SJCRH30 (cell line): ENCODE data around the gene ATP12A. TPM values are rescaled to one million over a fixed set of nuclear protein-coding genes. Genes with fewer than 3 reads are reported as not detected.
A peak's percentile ranks its signal among the peaks of the same experiment; 100 is the strongest.

ENCODE experiments used
- DNase-seq, 2 experiments: peaks; one replicate each; pipeline ENCODE4 v3.0.0-alpha.2; 2015 to 2020
- H3K27ac ChIP-seq: fragments of 250-450 bp; sonication (Bioruptor Pico); 2 replicates; pipeline ENCODE4 v1.5.1; 2020; ENCODE audit warnings: mild to moderate bottlenecking, moderate library complexity
- H3K27me3 ChIP-seq: fragments of 250-450 bp; sonication (Bioruptor Pico); 2 replicates; pipeline ENCODE4 v1.5.1; 2020; ENCODE audit warnings: mild to moderate bottlenecking, moderate library complexity
- H3K36me3 ChIP-seq: fragments of 250-450 bp; sonication (Bioruptor Pico); 2 replicates; pipeline ENCODE4 v1.5.1; 2020; ENCODE audit warnings: mild to moderate bottlenecking, moderate library complexity
- H3K4me1 ChIP-seq: fragments of 250-450 bp; sonication (Bioruptor Pico); 2 replicates; pipeline ENCODE4 v1.5.1; 2020; ENCODE audit warnings: mild to moderate bottlenecking, moderate library complexity
- H3K4me3 ChIP-seq: fragments of 250-450 bp; sonication (Bioruptor Pico); 2 replicates; pipeline ENCODE4 v1.5.1; 2020; ENCODE audit warnings: mild to moderate bottlenecking, moderate library complexity
- H3K9me3 ChIP-seq: fragments of 250-450 bp; sonication (Bioruptor Pico); replicated peaks from 2 replicates; pipeline ENCODE4 v1.5.1; 2020; ENCODE audit warnings: mild to moderate bottlenecking, moderate library complexity
- total RNA-seq: library from RNA; depleted of rRNA; stranded (reverse); fragments of >200 nt; shearing (Covaris generic); gene quantifications from 2 replicates; pipeline ENCODE4 v1.2.3, GENCODE V29; 2014

ATP12A gene
- total RNA-seq, 1 experiment from 2014 or later = 0.06 TPM

- H3K4me3 ChIP-seq = no peak overlapping the region
- peaks cover 8% of the 10 kb centered on the region for H3K27me3 ChIP-seq
- DNase-seq = no peak
Measured at GRCh38 chr13:24672141-24673132, 7.8 kb upstream of the ATP12A start.

DNA sequence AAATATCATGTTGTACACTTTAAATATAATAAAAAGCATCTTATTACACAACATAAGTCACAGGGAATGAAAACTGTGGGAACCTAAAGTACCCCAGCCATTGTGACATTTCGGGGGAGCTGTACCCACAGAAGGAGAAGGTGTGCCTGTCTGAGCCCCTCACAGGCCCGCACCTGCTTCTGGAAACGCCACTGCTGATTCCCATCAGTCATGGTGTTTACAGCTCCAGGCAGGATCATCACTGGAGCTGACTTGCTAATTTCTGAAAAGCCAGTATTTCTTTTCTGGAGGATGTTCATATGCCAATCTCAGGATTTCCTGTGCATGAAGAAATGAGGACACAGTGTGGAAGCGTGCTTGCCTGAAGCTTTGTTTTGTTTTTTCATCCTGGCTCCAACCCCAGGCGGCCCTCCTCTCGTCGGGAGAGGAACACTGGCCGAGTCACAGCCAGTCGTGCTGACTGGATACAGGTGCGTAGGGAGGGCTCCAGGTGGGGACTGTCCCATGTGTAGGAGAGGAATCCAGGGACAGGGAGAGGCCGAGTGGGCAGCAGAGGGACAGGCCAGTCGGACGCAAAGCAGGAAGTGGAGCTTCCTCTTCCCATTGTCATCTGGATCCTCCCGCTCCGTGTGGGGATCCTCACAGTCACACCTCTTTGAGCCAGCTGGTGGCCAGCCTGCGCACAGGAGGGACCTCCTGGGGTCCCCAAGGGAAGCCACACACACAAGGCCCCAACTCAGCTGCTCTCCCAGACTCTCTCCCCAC lies 4.2 kb upstream of the ATP12A start:
- Histone ChIP-seq H3K27me3 (peaks cover 8% of the 10 kb centered on the region), H3K36me3 (no peaks in the 10 kb centered on the region), H3K27ac (no peak overlapping the region), H3K4me1 (no peaks in the 10 kb centered on the region), H3K4me3 (no peak overlapping the region), H3K9me3 (no peaks in the 10 kb centered on the region)
- no peak for DNase-seq

More at GRCh38 chr13:24672141-24673132, 7.8 kb upstream of the ATP12A start:
- no peak overlapping the region for H3K27ac ChIP-seq
- no peaks in the 10 kb centered on the region for H3K36me3 ChIP-seq
- H3K9me3 ChIP-seq = no peaks in the 10 kb centered on the region
- no peaks in the 10 kb centered on the region for H3K4me1 ChIP-seq

DNA sequence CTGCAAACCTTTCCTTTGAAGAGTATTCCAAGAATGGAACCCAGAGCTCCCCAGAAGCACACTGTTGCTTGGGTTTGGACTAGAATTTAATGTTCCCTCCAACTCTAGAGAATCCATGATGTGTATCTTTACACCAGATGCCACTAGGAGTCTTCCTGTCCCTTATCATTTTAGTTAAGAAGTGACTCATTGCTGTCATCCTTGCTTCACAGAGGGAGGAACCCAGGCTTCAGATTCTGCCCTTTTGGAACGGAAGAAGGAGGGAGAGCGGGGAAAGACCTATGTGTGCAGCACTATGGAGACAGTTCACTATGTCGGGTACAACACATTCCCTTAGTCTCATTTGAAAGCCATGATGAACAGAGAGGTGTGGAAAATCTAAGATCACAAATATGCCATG lies 2.1 kb upstream of the ATP12A start:
- no peak for DNase-seq
- peaks cover 8% of the 10 kb centered on the region for H3K27me3 ChIP-seq
- no peaks in the 10 kb centered on the region for H3K4me1 ChIP-seq
- no peak overlapping the region for H3K4me3 ChIP-seq
- H3K36me3 ChIP-seq = no peaks in the 10 kb centered on the region
- no peaks in the 10 kb centered on the region for H3K9me3 ChIP-seq
- no peak overlapping the region for H3K27ac ChIP-seq

GRCh38 chr13:24679686-24680085 lies 522 bp upstream of the ATP12A start:
- Histone ChIP-seq H3K9me3 (no peaks in the 10 kb centered on the region), H3K27me3 (peaks cover 8% of the 10 kb centered on the region; the same call in 1 of the 2 replicates), H3K36me3 (no peaks in the 10 kb centered on the region), H3K4me3 (no peak overlapping the region), H3K27ac (no peak overlapping the region), H3K4me1 (no peaks in the 10 kb centered on the region)
- DNase-seq = no peak

- H3K36me3 ChIP-seq = no peaks in the 10 kb centered on the region
- peaks cover 6% of the 10 kb centered on the region; the same call in 1 of the 2 replicates for H3K27me3 ChIP-seq
- no peak overlapping the region for H3K27ac ChIP-seq
- H3K4me1 ChIP-seq = no peaks in the 10 kb centered on the region
- no peaks in the 10 kb centered on the region for H3K9me3 ChIP-seq
- no peak overlapping the region for H3K4me3 ChIP-seq
- no peak for DNase-seq
Measured at GRCh38 chr13:24680921-24681604, 855 bp downstream of the ATP12A start.

DNA sequence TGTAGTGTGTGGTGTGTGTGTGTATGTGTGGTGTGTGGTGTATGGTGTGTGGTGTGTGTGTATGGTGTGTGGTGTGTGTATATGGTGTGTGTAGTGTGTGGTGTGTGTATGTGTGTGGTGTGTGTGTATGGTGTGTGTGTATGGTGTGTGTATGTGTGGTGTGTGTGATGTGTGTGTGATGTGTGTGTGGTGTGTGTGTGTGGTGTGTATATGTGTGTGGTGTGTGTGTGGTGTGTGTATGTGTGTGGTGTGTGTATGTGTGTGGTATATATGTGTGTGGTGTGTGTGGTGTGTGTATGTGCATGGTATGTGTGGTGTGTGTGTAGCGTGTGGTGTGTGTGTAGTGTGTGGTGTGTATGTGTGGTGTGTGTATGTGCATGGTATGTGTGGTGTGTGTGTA lies 1.7 kb downstream of the ATP12A start:
- Histone ChIP-seq H3K36me3 (no peaks in the 10 kb centered on the region), H3K27me3 (no peaks in the 10 kb centered on the region; the same call in 1 of the 2 replicates), H3K27ac (no peak overlapping the region), H3K4me3 (no peak overlapping the region), H3K9me3 (no peaks in the 10 kb centered on the region), H3K4me1 (no peaks in the 10 kb centered on the region)
- DNase-seq = no peak

GRCh38 chr13:24682353-24682752 lies 2.1 kb downstream of the ATP12A start:
- no peaks in the 10 kb centered on the region for H3K4me1 ChIP-seq
- H3K36me3 ChIP-seq = no peaks in the 10 kb centered on the region
- no peaks in the 10 kb centered on the region for H3K9me3 ChIP-seq
- H3K4me3 ChIP-seq = no peak overlapping the region
- no peak overlapping the region for H3K27ac ChIP-seq
- H3K27me3 ChIP-seq = no peaks in the 10 kb centered on the region
- no peak for DNase-seq

DNA sequence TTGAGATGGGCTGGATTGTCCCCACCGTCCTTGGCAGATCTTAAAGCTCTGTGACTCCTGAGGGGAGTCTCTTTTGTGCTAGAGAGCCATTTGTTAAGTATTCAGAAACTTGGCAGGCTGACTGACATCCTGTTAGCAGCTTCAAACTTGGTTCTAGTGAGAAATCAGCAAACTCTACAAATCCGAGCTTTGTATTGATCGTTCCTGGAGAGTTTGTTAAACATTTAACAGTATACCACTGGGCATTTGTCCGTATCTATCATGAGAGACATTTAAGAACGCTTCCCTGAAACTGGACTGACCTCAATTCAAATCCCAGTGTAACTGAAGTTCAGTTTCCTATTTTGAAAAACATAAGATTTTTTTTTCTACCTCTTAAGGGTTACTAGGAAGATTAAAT lies 3.1 kb downstream of the ATP12A start:
- Histone ChIP-seq H3K4me3 (no peak overlapping the region), H3K4me1 (no peaks in the 10 kb centered on the region), H3K9me3 (no peaks in the 10 kb centered on the region), H3K27ac (no peak overlapping the region), H3K36me3 (no peaks in the 10 kb centered on the region), H3K27me3 (no peaks in the 10 kb centered on the region; the same call in 1 of the 2 replicates)
- no peak for DNase-seq

- DNase-seq = peak; percentile 74 to 82
- Histone ChIP-seq H3K27ac (no peak overlapping the region), H3K36me3 (no peaks in the 10 kb centered on the region), H3K4me3 (no peak overlapping the region), H3K27me3 (no peaks in the 10 kb centered on the region; the same call in 1 of the 2 replicates), H3K9me3 (no peaks in the 10 kb centered on the region), H3K4me1 (no peaks in the 10 kb centered on the region)
Measured at GRCh38 chr13:24683838-24684599, 3.8 kb downstream of the ATP12A start.

GRCh38 chr13:24684600-24684998 lies 4.4 kb downstream of the ATP12A start:
- no peaks in the 10 kb centered on the region for H3K4me1 ChIP-seq
- DNase-seq = peak in 1 of 2 experiments; percentile 20
- no peak overlapping the region for H3K27ac ChIP-seq
- no peaks in the 10 kb centered on the region for H3K9me3 ChIP-seq
- H3K27me3 ChIP-seq = peaks cover 4% of the 10 kb centered on the region; the same call in 1 of the 2 replicates
- H3K36me3 ChIP-seq = no peaks in the 10 kb centered on the region
- H3K4me3 ChIP-seq = no peak overlapping the region

GRCh38 chr13:24685314-24685713 lies 5.1 kb downstream of the ATP12A start:
- H3K36me3 ChIP-seq = no peaks in the 10 kb centered on the region
- H3K27ac ChIP-seq = no peak overlapping the region
- DNase-seq = no peak
- no peaks in the 10 kb centered on the region for H3K4me1 ChIP-seq
- no peaks in the 10 kb centered on the region for H3K9me3 ChIP-seq
- no peak overlapping the region for H3K4me3 ChIP-seq
- peaks cover 7% of the 10 kb centered on the region; the same call in 1 of the 2 replicates for H3K27me3 ChIP-seq

GRCh38 chr13:24687611-24688010 lies 7.4 kb downstream of the ATP12A start:
- Histone ChIP-seq H3K4me1 (no peaks in the 10 kb centered on the region), H3K4me3 (no peak overlapping the region), H3K36me3 (no peaks in the 10 kb centered on the region), H3K27me3 (peaks cover 10% of the 10 kb centered on the region; the same call in 1 of the 2 replicates), H3K9me3 (no peaks in the 10 kb centered on the region), H3K27ac (no peak overlapping the region)
- no peak for DNase-seq

- peaks cover 10% of the 10 kb centered on the region; the same call in 1 of the 2 replicates for H3K27me3 ChIP-seq
- H3K4me3 ChIP-seq = no peak overlapping the region
- no peaks in the 10 kb centered on the region for H3K36me3 ChIP-seq
- no peak overlapping the region for H3K27ac ChIP-seq
- H3K9me3 ChIP-seq = no peaks in the 10 kb centered on the region
- no peak for DNase-seq
- no peaks in the 10 kb centered on the region for H3K4me1 ChIP-seq
Measured at GRCh38 chr13:24688111-24688510, 7.9 kb downstream of the ATP12A start.

- H3K27ac ChIP-seq = no peak overlapping the region
- H3K36me3 ChIP-seq = no peaks in the 10 kb centered on the region
- H3K4me1 ChIP-seq = no peaks in the 10 kb centered on the region
- no peak overlapping the region for H3K4me3 ChIP-seq
- H3K27me3 ChIP-seq = peaks cover 10% of the 10 kb centered on the region; the same call in 1 of the 2 replicates
- H3K9me3 ChIP-seq = no peaks in the 10 kb centered on the region
- no peak for DNase-seq
Measured at GRCh38 chr13:24688950-24689349, 8.7 kb downstream of the ATP12A start.
